ENCODE measurements around the gene ACTN4.

- TF ChIP-seq REST (IDR thresholded peaks at IDR 0.05) (no peak), POLR2A (IDR thresholded peaks at IDR 0.05; ENCODE audit: low read length) (no peak; the same call in 1 of the 2 replicates), SMC3 (IDR thresholded peaks at IDR 0.05) (no peak), HDAC2 (IDR thresholded peaks at IDR 0.05) (no peak), CTCF (IDR thresholded peaks at IDR 0.05) (no peak), JUN (IDR thresholded peaks at IDR 0.05) (no peak), EP300 (IDR thresholded peaks at IDR 0.05) (no peak), CBX2 (IDR thresholded peaks at IDR 0.05; ENCODE audit: borderline replicate concordance, low read depth) (no peak)
These were observed 96.2 kb downstream of the ACTN4 start for GRCh38 chr19:38743394-38744297.
